HG02763 (cell line): ENCODE data around the gene CTDSPL.
"Not testable (repeated sequence)": the region's sequence is repeated elsewhere in the genome, so short reads cannot be mapped to it uniquely, and the experiment has no call there.

Experiments
- ATAC-seq: cut with Tn5 transposase; IDR thresholded peaks from one replicate; pipeline ENCODE4 v1.9.1; 2021; ENCODE audit warnings: mild to moderate bottlenecking, moderate library complexity; ENCODE audit not compliant: unreplicated experiment

CTDSPL gene, protein sequence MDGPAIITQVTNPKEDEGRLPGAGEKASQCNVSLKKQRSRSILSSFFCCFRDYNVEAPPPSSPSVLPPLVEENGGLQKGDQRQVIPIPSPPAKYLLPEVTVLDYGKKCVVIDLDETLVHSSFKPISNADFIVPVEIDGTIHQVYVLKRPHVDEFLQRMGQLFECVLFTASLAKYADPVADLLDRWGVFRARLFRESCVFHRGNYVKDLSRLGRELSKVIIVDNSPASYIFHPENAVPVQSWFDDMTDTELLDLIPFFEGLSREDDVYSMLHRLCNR

GRCh38 chr3:37861620-37862041 is at the start of gene CTDSPL:
CTDSPL (plus strand) TSS chr3:37861880; CDS start chr3:37862200, 320 bp downstream.
- ATAC-seq: no peak

DNA sequence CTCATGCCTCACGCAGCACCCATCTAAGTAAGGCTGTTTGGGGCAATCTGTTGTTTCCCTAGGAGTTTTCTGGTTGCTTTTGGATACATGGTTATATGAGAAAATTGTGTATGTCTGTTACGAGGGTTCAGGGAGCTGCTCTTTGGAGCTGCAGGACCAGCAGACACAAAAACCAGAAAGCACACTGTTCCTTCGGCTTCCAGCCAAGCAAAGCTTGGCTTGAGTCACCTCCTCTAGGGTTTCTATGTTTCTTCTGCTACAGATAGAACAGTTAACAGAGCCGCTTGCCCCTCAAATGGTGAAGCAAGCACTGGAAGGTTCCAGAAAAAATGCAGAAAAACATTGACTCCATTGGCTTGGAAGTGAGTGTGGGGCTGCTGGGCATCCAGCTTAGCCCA is 49.2 kb upstream of the CTDSPL start:
- no peak for ATAC-seq

- ATAC-seq: no peak
Observed at GRCh38 chr3:37813403-37813802, 48.3 kb upstream of the CTDSPL start.

GRCh38 chr3:37814547-37814946 is 47.1 kb upstream of the CTDSPL start:
- ATAC-seq: no peak

- not testable (repeated sequence) for ATAC-seq
Observed at GRCh38 chr3:37815156-37815555, 46.5 kb upstream of the CTDSPL start.

- ATAC-seq: no peak
Observed at GRCh38 chr3:37816271-37816670, 45.4 kb upstream of the CTDSPL start.

- no peak for ATAC-seq
Observed at GRCh38 chr3:37819591-37819990, 42.1 kb upstream of the CTDSPL start.

- no peak for ATAC-seq
Observed at GRCh38 chr3:37820286-37820685, 41.4 kb upstream of the CTDSPL start.

- no peak for ATAC-seq
Observed at GRCh38 chr3:37823189-37823588, 38.5 kb upstream of the CTDSPL start.

DNA sequence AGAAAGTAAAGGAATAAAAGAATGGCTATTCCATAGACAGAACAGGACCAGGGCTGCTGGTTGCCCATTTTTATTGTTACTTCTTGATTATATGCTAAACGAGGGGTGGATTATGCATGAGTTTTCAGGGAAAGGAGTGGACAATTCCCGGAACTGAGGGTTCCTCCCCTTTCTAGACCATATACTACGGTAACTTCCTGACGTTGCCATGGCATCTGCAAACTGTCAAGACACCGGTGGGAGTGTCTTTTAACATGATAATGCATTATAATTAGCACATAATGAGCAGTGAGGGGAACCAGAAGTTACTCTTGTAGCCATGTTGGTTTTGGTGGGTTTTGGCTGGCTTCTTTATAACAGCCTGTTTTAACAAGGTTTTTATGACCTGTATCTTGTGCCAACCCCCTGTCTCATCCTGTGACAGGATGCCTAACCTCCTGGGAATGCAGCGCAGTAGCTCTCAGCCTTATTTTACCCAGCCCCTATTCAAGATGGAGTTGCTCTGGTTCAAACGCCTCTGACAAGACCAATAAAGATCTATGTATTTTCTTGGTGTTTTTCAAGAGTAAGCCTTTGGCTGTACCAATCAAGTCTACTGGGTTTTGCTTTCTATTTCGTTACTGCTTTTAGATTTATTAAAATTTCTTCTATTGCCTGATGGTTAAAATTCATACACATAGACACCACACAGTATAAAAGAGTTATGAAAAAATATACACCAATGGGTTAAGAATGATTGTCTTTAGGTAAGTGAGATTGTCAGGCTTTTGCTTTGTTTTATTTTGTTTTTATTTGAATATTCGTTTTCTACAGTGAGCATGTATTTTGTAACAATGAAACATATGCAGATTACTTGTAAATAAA is 37.4 kb upstream of the CTDSPL start:
- ATAC-seq: no peak

DNA sequence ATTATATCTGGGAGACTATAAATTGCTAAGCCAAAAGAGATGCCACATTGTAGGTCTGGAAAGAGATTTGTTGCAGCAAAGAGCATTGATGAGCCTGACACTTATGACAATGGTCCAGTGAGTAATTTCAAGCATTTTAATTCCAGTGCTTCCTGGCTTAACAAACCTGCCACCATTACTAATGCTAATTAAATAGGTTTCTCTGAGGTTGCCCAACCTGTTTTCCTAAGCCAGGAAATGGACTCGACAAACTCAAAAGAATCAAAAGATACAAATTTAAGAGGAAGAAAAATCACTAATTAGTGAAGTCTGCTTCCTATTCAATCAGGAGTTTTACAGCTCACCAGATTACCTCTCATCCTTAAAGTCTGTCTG is 36.7 kb upstream of the CTDSPL start:
- no peak for ATAC-seq

- no peak for ATAC-seq
Observed at GRCh38 chr3:37825744-37826400, 35.8 kb upstream of the CTDSPL start.

DNA sequence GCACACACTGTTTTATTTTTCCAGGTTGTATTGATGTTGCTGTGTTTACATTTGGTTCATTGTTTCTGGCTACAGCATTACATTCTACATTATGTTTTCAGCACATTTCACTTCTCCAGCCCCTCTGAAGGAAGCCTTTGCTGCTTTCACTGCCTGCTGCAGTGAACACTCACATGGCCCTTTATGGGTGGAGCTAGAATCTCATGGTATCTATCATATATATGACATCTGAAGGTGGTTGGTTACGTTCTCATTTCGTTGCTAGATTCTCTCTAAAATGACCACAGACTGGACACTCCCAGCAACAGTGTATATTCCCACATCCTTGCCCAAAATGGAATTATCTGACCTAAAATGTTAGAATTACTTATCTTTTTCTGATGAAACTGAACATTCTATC is 35.2 kb upstream of the CTDSPL start:
- no peak for ATAC-seq

DNA sequence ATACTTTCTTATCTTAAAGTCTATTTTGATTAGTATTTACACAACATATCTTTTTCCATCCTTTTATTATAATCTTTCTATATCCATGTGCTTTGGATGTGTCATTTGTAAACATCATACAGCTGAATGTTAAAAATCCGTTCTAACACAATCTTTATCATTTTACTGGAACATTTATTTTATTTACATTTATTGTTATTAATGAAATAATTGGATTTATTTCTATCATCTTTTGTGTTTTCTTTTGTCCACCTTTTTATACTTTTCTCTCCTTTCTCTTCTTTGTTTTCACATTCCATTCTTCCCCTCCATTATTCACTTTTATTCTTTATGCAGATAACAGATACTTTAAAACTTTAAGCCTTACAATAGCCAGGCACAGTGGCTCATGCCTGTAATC is 34.7 kb upstream of the CTDSPL start:
- ATAC-seq: no peak

DNA sequence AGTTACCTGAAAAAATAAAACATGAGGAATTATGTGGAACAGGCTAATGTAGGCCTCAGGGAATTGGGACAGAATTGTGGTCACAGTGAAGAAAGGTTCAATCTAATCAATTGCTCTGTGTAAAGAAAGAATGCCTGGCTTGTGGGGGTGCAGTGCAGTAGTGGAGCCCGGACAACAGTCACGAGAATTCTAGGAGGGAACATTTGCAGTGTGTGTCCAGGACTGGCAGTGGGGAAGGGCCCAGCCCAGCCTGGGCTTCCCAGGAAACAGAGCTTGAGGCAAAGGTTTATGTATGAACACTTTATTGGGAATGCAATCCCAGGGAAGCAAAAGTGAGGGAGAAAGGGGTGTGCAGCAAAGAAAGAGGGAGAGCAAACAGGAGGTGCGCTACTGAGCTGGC is 29.2 kb upstream of the CTDSPL start:
- no peak for ATAC-seq

DNA sequence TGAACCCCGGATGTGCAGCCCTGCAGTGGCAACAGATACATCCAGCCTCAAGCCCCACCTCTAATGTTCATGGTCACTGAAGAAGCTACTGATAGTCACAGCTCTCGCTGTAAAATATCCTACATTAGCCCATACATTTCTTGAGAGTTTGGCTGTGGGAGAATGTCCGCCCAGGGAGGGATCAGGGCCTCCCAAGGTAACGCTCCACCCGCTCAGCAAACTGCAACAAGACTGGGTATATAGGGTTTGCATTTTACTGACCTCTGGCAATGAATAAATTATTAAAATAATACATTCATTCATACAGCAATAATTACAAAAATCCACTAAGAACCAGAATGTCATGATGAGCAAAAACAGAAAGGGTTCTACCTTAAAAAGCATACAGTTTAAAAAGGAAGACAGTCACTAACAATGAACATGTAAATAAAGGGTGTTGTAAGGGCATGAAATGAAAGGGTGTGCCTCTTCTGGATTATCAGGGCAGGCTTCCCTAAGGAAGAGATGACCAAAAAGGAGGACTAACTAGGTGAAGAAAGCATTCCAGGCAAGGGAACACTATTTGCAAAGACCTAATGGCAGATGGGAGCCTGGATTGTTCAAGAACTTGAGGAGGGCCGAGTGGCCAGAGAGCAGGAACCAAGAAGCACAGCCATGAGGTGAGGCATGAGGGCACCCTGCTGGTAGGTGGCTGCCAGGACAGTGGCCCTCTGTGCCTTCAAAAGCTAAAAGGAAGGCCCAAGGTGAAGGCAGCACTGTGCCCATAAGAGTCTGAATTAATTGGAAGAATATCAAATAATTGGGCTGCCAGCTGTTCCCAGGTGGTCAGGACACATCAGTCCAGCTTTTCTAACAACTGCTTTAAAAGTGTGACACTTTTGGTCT is 28.1 kb upstream of the CTDSPL start:
- no peak for ATAC-seq

DNA sequence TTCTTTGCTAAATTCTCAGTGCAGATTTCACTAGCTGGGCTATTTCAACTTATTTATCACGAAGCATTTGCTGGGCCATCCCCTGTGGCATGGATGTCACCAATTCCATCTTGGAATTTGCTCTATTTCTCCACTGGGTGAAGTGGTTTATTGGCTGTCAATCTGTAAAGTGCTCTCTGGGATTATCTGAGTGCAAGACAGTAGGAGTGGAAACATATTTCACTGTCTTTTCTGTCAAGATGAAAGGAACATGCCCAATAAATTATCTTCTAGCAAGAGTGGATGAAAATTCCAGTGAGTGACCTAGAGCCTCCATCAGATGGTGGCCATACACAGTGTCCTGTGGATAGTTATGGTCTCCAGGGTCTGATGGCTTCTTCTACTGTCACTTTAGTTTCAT is 25.1 kb upstream of the CTDSPL start:
- ATAC-seq: no peak

DNA sequence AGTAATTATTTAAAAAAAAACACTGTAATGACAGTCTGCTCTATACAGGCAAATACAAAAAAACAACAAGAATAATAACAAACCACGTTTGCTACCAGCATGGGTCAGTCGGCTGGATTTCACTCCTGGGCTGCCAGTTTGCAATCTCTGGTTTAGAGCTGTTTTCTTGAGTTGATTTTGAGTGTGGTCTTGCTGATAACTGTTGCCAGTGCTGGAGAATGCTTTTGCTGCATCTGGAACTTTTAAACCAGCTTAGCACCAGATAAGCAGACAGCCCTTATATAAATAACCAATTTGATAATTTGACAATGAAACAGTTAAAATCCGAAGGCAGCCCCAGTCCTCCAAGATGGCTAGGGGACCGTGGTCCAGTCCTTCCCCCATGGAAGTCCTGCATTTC is 14.0 kb upstream of the CTDSPL start:
- ATAC-seq: no peak

- ATAC-seq: no peak
Observed at GRCh38 chr3:37849146-37849923, 12.3 kb upstream of the CTDSPL start.

DNA sequence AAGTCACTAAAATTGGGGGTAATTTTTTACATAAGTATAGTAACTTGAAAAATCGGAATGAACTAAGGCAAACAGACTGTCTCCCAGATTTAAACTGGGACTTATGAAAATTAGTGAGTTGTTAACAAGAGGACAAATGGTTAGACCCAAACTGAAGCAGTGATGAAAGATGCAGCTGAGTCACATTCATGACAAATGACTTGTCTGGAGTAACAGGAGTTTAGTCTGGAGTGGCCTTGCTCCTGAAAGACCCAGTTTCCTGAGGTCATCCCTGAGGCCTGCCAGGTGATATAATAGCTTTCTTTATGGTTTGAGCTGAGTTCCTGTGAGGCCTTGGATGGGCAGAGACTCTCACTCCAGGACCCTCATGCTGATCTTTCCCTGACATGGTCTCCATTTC is 9.6 kb upstream of the CTDSPL start:
- ATAC-seq: no peak
